HFF-Myc (cell line): ENCODE data around the gene AMIGO2.

Source experiments
- DNase-seq: peaks from one replicate; pipeline ENCODE4 v3.0.0-alpha.2; 2011; ENCODE audit warnings: low read depth; ENCODE audit errors: extremely low read depth
- H3K4me3 ChIP-seq: replicated peaks from 2 replicates; pipeline ENCODE4 v1.5.1; 2011; ENCODE audit warnings: low read depth, mild to moderate bottlenecking, control low read depth, low read length
- CTCF ChIP-seq: IDR thresholded peaks from 2 replicates; pipeline ENCODE4 v1.5.1; 2012; ENCODE audit warnings: mild to moderate bottlenecking, low read depth, low read length, control low read depth; ENCODE audit errors: missing control alignments

Gene AMIGO2

GRCh38 chr12:47073951-47074350 lies 5.8 kb downstream of the AMIGO2 start:
- no peak for DNase-seq
- TF ChIP-seq CTCF = no peak
- no peak overlapping the region for H3K4me3 ChIP-seq

DNA sequence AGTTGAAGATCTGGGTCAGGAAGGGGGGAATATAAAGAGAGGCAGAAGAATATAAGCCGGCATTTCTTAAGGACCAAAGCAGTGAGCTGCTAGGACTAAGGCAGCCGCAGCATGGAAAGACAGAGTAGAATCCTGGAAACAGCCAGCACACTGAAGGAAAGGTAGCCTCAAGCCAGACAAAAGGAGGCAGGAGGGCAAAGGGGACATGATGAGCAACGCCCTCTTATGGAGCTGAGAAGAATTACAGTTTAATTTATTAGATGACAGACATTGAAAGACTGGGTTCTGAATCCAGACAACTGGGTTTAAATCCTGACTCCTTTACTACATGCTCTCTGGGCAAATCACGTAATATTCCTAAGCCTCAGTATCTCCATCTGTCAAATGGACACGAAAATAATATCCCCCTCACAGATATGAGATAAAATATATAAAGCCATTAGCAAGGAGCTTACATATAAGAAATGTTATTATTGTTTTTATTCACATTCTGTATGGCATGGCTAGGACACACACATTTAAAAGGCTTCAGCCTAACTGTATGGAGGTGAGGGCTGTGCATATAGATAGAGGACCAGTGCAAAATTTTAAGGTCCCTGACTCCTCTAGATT lies 8.4 kb downstream of the AMIGO2 start:
- DNase-seq = no peak
- no peak overlapping the region for H3K4me3 ChIP-seq
- TF ChIP-seq CTCF = peak; percentile 62

DNA sequence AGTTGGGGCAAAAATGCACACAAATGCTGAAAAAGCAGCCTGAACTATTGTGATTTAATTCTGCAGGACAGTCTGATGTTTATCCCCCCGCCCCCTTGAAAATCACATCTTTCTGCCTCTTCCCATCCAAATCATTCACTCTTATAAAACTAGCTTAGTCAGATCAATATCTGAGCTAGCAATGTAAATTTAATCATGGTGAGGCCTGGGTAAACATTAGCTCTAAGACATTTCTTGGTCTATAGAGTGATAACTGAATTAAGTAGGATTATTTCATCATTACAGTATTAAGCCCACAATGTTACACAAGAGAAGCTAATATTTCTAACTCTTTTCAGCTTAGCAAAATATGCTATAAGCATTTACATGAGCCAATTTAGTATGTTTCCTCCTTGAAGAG lies 9.4 kb downstream of the AMIGO2 start:
- no peak for DNase-seq
- no peak for TF ChIP-seq CTCF

GRCh38 chr12:47068539-47068938 lies 11.2 kb downstream of the AMIGO2 start:
- TF ChIP-seq CTCF = no peak
- DNase-seq = no peak
- no peak overlapping the region for H3K4me3 ChIP-seq

More for the DNA sequence above, 9.4 kb downstream of the AMIGO2 start:
- no peak overlapping the region for H3K4me3 ChIP-seq

GRCh38 chr12:47067771-47068431 lies 11.9 kb downstream of the AMIGO2 start:
- no peak for TF ChIP-seq CTCF
- no peak for DNase-seq
- no peak overlapping the region for H3K4me3 ChIP-seq

DNA sequence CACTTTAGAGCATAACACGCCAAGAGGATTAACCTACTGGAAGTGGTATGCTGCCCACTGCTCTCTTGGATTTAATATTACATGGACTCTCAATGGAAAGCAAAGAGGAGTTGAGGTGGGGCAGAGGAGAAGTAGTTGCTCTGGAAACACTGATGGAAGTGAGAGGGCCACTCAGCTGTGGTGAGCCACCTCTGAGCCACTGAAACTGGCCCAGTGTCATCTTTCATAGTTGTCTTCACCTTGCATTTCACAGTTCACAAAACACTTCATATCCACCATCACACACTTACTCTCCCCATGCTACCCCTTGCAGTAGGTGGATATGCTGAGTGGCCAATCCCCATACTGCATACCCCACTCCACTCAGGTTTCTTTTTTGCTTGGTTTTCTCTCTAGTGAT lies 12.6 kb downstream of the AMIGO2 start:
- H3K4me3 ChIP-seq = no peak overlapping the region
- no peak for TF ChIP-seq CTCF
- DNase-seq = no peak
